Measurements from ENCODE around the gene PPP1R7. TPM values are rescaled to one million over a fixed set of nuclear protein-coding genes. Genes with fewer than 3 reads are reported as not detected.

The PPP1R7 gene
- total and polyA plus RNA-seq, 9 of the 15 experiments (the other 6 are each of a cell fraction or from before 2014, with no cell fraction given) = 37.5 to 75.0 (median 50.5) TPM

GRCh38 chr2:241211276-241211675 lies 61.0 kb downstream of the PPP1R7 start:
- H3K4me2 ChIP-seq (ENCODE audit: insufficient read depth, low read length) = no peak overlapping the region
- no TSS peak for BruUV-seq (replicated peaks)
- no peak overlapping the region for H3K9ac ChIP-seq (ENCODE audit: insufficient read depth in 1 of 2, low read depth in 2 of 2, low read length in 2 of 2)
- CTCF ChIA-PET (ENCODE audit: low intra/inter-chr PET ratio) = no interaction called here
- H3K4me1 ChIP-seq (replicated peaks in 1 of 2; ENCODE audit: control insufficient read depth in 2 of 2, insufficient read depth in 2 of 2, low read length in 2 of 2) = peaks cover 0 to 27% of the 10 kb centered on the region in 2 experiments; a peak in 2 of 5 replicates
- ATAC-seq (no peak), FAIRE-seq (no peak), DNase-seq (ENCODE audit: extremely low read depth in 1 of 4, low spot score in 3 of 4) (no peak)
- H3K79me2 ChIP-seq (ENCODE audit: control insufficient read depth, insufficient read depth, low read length) = no peaks in the 10 kb centered on the region
- POLR2A ChIA-PET = no interaction called here
- in situ Hi-C loops (cut with MboI) = no loop called here
- H2AFZ ChIP-seq (ENCODE audit: low read depth, low read length) = no peak overlapping the region
- H3K9me1 ChIP-seq (ENCODE audit: control insufficient read depth, insufficient read depth, low read length) = no peaks in the 10 kb centered on the region
- no peaks in the 10 kb centered on the region for H3K9me3 ChIP-seq (replicated peaks; ENCODE audit: control insufficient read depth, insufficient read depth, low read depth, low read length)
- no peak overlapping the region for H3K4me3 ChIP-seq
- intact Hi-C loops (cut with micrococcal nuclease) = no loop called here
- H3K36me3 ChIP-seq (ENCODE audit: control insufficient read depth, insufficient read depth, low read length) = no peaks in the 10 kb centered on the region
- peaks cover 7 to 62% of the 10 kb centered on the region in 2 experiments; a peak in 4 of 5 replicates for H3K27me3 ChIP-seq (ENCODE audit: control insufficient read depth in 2 of 2, insufficient read depth in 2 of 2, low read length in 2 of 2)
- WGBS (ENCODE audit: insufficient coverage, low coverage, missing lambda C conversion rate) = 0% methylated on average over 2 of the region's 2 CpGs
- peaks cover 5% of the 10 kb centered on the region; the same call in 1 of the 2 replicates for H4K20me1 ChIP-seq (replicated peaks; ENCODE audit: control insufficient read depth, insufficient read depth, low read length)
- H3K27ac ChIP-seq (ENCODE audit: extremely low read depth, low read depth, low read length) = no peak overlapping the region
- TF ChIP-seq MTA2 (IDR thresholded peaks at IDR 0.05; ENCODE audit: low read depth) (no peak), ZNF12 (CRISPR knock-in tag; IDR thresholded peaks at IDR 0.05) (no peak), NR0B1 (IDR thresholded peaks at IDR 0.05; ENCODE audit: partially characterized antibody) (no peak), ZNF696 (CRISPR knock-in tag; conservative IDR thresholded peaks at IDR 0.05) (no peak), ZNF780A (CRISPR knock-in tag; IDR thresholded peaks at IDR 0.05) (no peak), KDM4B (IDR thresholded peaks at IDR 0.05; ENCODE audit: borderline replicate concordance in 2 of 2, low read depth in 1 of 2) (no peak), RHOXF2B (CRISPR knock-in tag; conservative IDR thresholded peaks at IDR 0.05) (no peak), FOXJ2 (tag; IDR thresholded peaks at IDR 0.05) (no peak), RBM17 (IDR thresholded peaks at IDR 0.05; ENCODE audit: borderline replicate concordance, low read depth, low read length) (no peak), RERE (CRISPR knock-in tag; IDR thresholded peaks at IDR 0.05; ENCODE audit: borderline replicate concordance) (no peak), ZSCAN32 (CRISPR knock-in tag; IDR thresholded peaks at IDR 0.05) (no peak), KDM2B (CRISPR knock-in tag; IDR thresholded peaks at IDR 0.05) (no peak), IRF1 (CRISPR knock-in tag; IDR thresholded peaks at IDR 0.05; ENCODE audit: borderline replicate concordance) (no peak), RBM15 (IDR thresholded peaks at IDR 0.05; ENCODE audit: insufficient read depth, low read length) (no peak)
- TF ChIP-seq, protein P1, sequence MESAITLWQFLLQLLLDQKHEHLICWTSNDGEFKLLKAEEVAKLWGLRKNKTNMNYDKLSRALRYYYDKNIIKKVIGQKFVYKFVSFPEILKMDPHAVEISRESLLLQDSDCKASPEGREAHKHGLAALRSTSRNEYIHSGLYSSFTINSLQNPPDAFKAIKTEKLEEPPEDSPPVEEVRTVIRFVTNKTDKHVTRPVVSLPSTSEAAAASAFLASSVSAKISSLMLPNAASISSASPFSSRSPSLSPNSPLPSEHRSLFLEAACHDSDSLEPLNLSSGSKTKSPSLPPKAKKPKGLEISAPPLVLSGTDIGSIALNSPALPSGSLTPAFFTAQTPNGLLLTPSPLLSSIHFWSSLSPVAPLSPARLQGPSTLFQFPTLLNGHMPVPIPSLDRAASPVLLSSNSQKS (CRISPR knock-in tag; IDR thresholded peaks at IDR 0.05) = no peak

All from K562 (cell line).